ENCODE data around the gene LRCH3. TPM values are rescaled to one million over a fixed set of nuclear protein-coding genes. Genes with fewer than 3 reads are reported as not detected.

LRCH3 gene
- total and polyA plus RNA-seq, 2 of the 13 experiments (the other 11 are each of a cell fraction or from before 2014, with no cell fraction given): 25.5 to 103 TPM

DNA sequence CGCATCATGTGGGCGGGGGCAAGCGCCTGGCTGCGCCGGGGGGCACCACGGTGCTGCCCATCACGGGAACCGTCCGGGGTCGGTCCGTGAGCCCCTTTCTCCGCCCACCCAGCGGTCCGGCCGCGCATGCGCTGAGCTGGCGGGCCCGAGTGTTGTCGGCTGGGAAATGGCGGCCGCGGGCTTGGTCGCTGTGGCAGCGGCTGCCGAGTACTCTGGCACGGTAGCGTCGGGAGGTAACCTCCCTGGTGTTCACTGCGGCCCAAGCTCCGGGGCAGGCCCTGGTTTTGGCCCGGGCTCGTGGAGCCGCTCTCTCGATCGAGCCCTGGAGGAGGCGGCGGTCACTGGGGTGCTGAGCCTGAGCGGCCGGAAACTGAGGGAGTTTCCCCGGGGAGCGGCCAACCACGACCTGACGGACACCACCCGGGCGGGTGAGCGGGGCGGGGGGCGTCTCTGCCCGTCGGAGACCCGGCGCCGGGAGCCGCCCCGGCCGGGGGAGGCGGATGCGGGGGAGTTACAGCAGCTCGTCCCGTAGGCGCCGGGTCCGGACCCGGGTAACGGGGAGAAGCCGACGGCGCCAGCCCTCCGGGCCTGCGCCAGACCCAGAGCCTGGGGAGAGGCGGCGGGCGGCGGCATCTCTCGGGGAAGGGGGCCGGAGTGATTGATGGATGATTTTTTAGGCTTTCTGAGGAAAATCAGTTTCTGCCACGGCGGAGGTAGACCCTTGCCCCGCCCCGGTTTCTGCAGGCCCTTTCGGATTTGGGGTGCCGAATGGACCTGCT is at the start of gene LRCH3 (continued):
- TF ChIP-seq ZFX (CRISPR knock-in tag; IDR thresholded peaks at IDR 0.05; ENCODE audit: low read depth) (peak; percentile 94), DNMT1 (CRISPR knock-in tag; IDR thresholded peaks at IDR 0.05) (peak; percentile 66; the same call in 1 of the 2 replicates), MXI1 (IDR thresholded peaks at IDR 0.05; ENCODE audit: borderline replicate concordance, low read depth, low read length) (peak; percentile 12; the same call in 1 of the 3 replicates), FUBP1 (CRISPR knock-in tag; IDR thresholded peaks at IDR 0.05; ENCODE audit: borderline replicate concordance) (no peak), GPBP1L1 (CRISPR knock-in tag; IDR thresholded peaks at IDR 0.05) (no peak), DMAP1 (CRISPR knock-in tag; IDR thresholded peaks at IDR 0.05) (peak; percentile 88; the same call in 1 of the 2 replicates), CREB1 (IDR thresholded peaks at IDR 0.05) (no peak), CREB1 (CRISPR knock-in tag; IDR thresholded peaks at IDR 0.05) (no peak), HES4 (CRISPR knock-in tag; IDR thresholded peaks at IDR 0.05; ENCODE audit: borderline replicate concordance) (peak; percentile 32; the same call in 1 of the 2 replicates), ZNF234 (CRISPR knock-in tag; conservative IDR thresholded peaks at IDR 0.05) (0 out of 2 replicates have a peak, but pooled peaks have one; percentile 37), HOXA5 (CRISPR knock-in tag; IDR thresholded peaks at IDR 0.05) (peak; percentile 91), JARID2 (CRISPR knock-in tag; IDR thresholded peaks at IDR 0.05; ENCODE audit: insufficient replicate concordance) (no peak), KAT2B (IDR thresholded peaks at IDR 0.05; ENCODE audit: borderline replicate concordance, low read depth, low read length) (no peak), POLR2G (IDR thresholded peaks at IDR 0.05; ENCODE audit: low read depth, low read length) (peak; percentile 98), HOXA9 (CRISPR knock-in tag; IDR thresholded peaks at IDR 0.05; ENCODE audit: borderline replicate concordance) (no peak), ESRRA (CRISPR knock-in tag; IDR thresholded peaks at IDR 0.05; ENCODE audit: low read depth) (0 out of 2 replicates have a peak, but pooled peaks have one; percentile 46), REST (IDR thresholded peaks at IDR 0.05; ENCODE audit: borderline replicate concordance in 1 of 2, low read depth in 1 of 2, low read length in 2 of 2) (peak in 1 of 2 experiments; percentile 24; a peak in 1 of 4 replicates)
- TF ChIP-seq, protein P1, sequence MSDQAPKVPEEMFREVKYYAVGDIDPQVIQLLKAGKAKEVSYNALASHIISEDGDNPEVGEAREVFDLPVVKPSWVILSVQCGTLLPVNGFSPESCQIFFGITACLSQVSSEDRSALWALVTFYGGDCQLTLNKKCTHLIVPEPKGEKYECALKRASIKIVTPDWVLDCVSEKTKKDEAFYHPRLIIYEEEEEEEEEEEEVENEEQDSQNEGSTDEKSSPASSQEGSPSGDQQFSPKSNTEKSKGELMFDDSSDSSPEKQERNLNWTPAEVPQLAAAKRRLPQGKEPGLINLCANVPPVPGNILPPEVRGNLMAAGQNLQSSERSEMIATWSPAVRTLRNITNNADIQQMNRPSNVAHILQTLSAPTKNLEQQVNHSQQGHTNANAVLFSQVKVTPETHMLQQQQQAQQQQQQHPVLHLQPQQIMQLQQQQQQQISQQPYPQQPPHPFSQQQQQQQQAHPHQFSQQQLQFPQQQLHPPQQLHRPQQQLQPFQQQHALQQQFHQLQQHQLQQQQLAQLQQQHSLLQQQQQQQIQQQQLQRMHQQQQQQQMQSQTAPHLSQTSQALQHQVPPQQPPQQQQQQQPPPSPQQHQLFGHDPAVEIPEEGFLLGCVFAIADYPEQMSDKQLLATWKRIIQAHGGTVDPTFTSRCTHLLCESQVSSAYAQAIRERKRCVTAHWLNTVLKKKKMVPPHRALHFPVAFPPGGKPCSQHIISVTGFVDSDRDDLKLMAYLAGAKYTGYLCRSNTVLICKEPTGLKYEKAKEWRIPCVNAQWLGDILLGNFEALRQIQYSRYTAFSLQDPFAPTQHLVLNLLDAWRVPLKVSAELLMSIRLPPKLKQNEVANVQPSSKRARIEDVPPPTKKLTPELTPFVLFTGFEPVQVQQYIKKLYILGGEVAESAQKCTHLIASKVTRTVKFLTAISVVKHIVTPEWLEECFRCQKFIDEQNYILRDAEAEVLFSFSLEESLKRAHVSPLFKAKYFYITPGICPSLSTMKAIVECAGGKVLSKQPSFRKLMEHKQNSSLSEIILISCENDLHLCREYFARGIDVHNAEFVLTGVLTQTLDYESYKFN (CRISPR knock-in tag; conservative IDR thresholded peaks at IDR 0.05): peak; percentile 49; the same call in 1 of the 2 replicates
